Prostate gland (tissue), 2 donors: Measurements from ENCODE around the gene JAG2. TPM values are rescaled to one million over a fixed set of nuclear protein-coding genes. Genes with fewer than 3 reads are reported as not detected.

Source experiments
- DNase-seq: peaks from one replicate; pipeline ENCODE4 v3.0.0-alpha.2; 2019; ENCODE audit warnings: low spot score
- H3K27ac ChIP-seq, 2 donors: fragments of 200-600 bp; sonication (generic); 2 replicates each; pipeline ENCODE4 v1.5.1; 2017 to 2019
- H3K27me3 ChIP-seq: fragments of 200-600 bp; sonication (generic); replicated peaks from 2 replicates; pipeline ENCODE4 v1.5.1; 2019; ENCODE audit not compliant: insufficient read depth
- H3K36me3 ChIP-seq, 2 donors: fragments of 200-600 bp; sonication (generic); 1 replicate in 1 of 2; 2 replicates in 1 of 2; pipeline versions ENCODE4 v1.5.1 to v1.8.1; 2017 to 2019
- H3K4me1 ChIP-seq: fragments of 200-600 bp; sonication (generic); replicated peaks from 2 replicates; pipeline ENCODE4 v1.5.1; 2019
- H3K4me3 ChIP-seq, 2 donors: fragments of 200-600 bp; sonication (generic); 2 replicates each; pipeline ENCODE4 v1.5.1; 2017 to 2019
- H3K9me3 ChIP-seq: fragments of 200-600 bp; sonication (generic); 2 replicates; pipeline ENCODE4 v1.5.1; 2017
- POLR2A ChIP-seq: fragments of 450-650 bp; IDR thresholded peaks from one replicate; pipeline ENCODE4 v1.6.1; 2016; ENCODE audit warnings: antibody characterized with exemption, mild to moderate bottlenecking
- POLR2AphosphoS5 ChIP-seq: sonication (generic); formaldehyde crosslinking; IDR thresholded peaks from one replicate; pipeline ENCODE4 v1.6.1; 2017; ENCODE audit warnings: antibody characterized with exemption
- WGBS: methylation state at CpG from one replicate; pipeline ENCODE4 v1.1.5; 2018; 5-methylcytosine and 5-hydroxymethylcytosine counted together
- intact Hi-C: fragments of 100-400 bp; cut with DNase I; formaldehyde crosslinking; loops from one replicate; pipeline ENCODE4 v1.14.2; 2022
- total RNA-seq, 2 donors: library from RNA; depleted of rRNA; stranded (reverse); fragments of >200 nt; gene quantifications; one replicate each; pipeline ENCODE4 v1.1.0, GENCODE V29; 2016
- TF ChIP-seq, protein P1 (sequence below), 4 experiments: fragments of 200-600 bp in 2 of 4; fragments of 450-650 bp in 2 of 4; sonication (generic) in 2 of 4; IDR thresholded peaks; 1 replicate in 3 of 4; 2 replicates in 1 of 4; pipeline ENCODE4 v1.5.1; 2016 to 2019; ENCODE audit warnings: antibody characterized with exemption in 4 of 4, mild to moderate bottlenecking in 2 of 4, moderate library complexity in 2 of 4

The JAG2 gene
- total RNA-seq, 2 donors from 2014 or later: 26.8 to 30.5 TPM

DNA sequence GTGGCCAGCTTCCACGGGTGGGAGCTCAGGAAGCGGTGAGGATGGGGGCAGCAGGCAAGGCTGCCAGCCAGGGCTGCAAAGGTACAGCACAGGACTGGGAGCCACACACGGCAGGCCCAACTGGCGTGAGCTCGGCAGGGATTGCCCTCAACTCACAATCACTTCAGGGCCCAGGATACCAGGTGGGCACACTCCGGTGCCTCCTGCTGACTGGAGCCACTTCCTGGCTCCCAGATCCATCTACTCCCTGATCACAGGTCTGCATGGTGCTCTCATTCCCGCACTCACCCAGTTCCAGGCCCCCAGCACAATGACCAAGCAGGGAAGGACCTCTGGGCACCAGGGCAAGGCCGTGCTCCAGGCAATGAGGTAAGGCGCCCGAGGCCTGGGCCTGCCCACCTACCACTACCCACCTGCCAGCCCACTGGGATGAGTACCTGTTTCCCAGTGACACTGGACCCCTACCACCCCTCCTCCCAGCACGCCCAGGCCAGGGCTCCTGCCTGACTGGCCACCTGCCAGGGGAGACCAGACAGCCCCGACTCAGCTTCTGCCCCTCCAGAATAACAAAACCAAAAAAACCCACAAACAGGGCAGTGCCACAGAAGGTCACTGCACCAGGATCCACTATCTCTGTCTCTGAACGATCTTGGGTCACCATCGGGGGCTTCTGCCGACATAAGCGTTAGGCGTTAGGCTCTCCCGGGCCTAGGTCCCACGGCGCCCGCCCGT is 1.8 kb downstream of the JAG2 start:
- Histone ChIP-seq H3K27me3 (no peaks in the 10 kb centered on the region), H3K4me1 (no peaks in the 10 kb centered on the region), H3K36me3 (no peaks in the 10 kb centered on the region), H3K27ac (peak overlapping the region; percentile 37 to 49), H3K4me3 (peak overlapping the region in 1 of 2 donors; percentile 1), H3K9me3 (no peaks in the 10 kb centered on the region)
- no peak for TF ChIP-seq POLR2A
- TF ChIP-seq, protein P1, sequence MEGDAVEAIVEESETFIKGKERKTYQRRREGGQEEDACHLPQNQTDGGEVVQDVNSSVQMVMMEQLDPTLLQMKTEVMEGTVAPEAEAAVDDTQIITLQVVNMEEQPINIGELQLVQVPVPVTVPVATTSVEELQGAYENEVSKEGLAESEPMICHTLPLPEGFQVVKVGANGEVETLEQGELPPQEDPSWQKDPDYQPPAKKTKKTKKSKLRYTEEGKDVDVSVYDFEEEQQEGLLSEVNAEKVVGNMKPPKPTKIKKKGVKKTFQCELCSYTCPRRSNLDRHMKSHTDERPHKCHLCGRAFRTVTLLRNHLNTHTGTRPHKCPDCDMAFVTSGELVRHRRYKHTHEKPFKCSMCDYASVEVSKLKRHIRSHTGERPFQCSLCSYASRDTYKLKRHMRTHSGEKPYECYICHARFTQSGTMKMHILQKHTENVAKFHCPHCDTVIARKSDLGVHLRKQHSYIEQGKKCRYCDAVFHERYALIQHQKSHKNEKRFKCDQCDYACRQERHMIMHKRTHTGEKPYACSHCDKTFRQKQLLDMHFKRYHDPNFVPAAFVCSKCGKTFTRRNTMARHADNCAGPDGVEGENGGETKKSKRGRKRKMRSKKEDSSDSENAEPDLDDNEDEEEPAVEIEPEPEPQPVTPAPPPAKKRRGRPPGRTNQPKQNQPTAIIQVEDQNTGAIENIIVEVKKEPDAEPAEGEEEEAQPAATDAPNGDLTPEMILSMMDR (IDR thresholded peaks at IDR 0.05): no peak
- TF ChIP-seq POLR2AphosphoS5: no peak
- no peak for DNase-seq
- WGBS: 48% methylated on average over 19 of the region's 22 CpGs
- intact Hi-C loops: no loop called here

DNA sequence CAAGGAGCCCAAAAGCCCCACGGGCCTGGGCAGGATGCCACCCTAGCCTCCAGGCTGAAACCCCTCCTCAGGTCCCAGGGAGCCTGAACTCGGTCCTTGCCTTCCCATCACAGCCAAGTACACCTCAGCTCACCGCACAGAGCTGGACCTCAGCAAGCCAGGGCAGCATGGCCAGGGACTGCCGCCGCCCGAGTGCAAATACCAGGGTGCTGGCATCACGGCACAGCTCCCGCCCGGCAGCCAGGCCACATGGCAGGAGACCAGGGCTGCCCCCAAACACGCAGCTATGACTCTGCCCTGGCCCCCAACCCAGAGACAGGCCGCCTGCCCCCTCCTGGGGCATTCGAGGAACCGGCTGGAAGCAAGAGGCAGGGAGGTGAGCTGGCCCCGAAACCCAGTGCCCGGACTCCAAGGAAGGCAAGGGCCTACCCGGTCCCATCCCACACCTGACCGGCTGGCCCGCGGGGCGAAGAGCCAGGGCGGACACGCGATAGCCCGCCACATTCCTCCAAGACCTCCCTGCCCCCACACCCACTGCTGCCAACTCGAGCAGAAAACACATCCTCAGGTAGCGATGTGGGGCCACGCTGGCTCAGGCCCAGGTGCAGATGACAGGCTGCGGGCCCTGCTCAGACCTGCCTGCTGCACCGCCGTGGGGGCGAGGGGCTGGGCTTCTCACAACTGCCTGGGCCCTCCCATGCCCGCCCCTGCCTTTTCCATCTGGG is 2.7 kb downstream of the JAG2 start:
- peak; percentile 59 for DNase-seq
- no peaks in the 10 kb centered on the region for H3K4me1 ChIP-seq
- H3K4me3 ChIP-seq: peak overlapping the region in 1 of 2 donors; percentile 1
- no peaks in the 10 kb centered on the region for H3K36me3 ChIP-seq
- intact Hi-C loops: no loop called here
- no peaks in the 10 kb centered on the region for H3K27me3 ChIP-seq
- H3K27ac ChIP-seq: peak overlapping the region; percentile 37 to 49
- 41% methylated on average over 31 of the region's 32 CpGs for WGBS
- H3K9me3 ChIP-seq: no peaks in the 10 kb centered on the region
- TF ChIP-seq POLR2A (no peak), POLR2AphosphoS5 (peak; percentile 55)

DNA sequence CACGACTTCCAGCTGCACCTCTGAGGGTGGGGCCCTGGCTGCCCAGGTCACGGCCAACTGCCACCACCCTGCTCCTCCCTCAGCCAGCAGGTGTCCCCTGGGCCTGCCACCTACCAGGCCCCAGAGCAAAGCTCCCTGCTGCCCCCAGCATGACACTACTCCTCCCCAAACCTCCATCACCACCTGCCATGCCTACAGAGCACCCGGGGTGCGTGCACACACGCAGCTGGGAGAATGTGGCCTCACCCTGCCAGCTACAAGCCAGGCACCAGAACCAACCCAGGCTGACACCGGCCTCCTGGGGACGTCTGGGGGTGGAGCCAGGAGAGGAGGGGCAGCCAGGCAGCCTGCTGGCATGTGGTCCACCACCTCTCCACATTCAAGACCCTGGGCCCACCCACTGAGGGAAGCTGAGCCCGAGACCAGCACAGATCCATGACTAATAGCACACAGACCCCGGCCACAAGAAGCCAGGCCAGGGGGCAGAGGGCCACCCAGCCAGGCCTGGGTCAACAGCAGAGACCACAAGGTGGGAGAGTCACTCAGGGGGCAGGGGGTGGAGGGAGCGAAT is 3.4 kb downstream of the JAG2 start:
- DNase-seq: no peak
- 45% methylated on average over 10 of the region's 10 CpGs for WGBS
- no peak for TF ChIP-seq POLR2AphosphoS5
- TF ChIP-seq POLR2A: no peak
- TF ChIP-seq, protein P1 (IDR thresholded peaks at IDR 0.05): no peak
- H3K9me3 ChIP-seq: no peaks in the 10 kb centered on the region
- intact Hi-C loops: no loop called here
- H3K4me3 ChIP-seq: no peak overlapping the region
- H3K27me3 ChIP-seq: no peaks in the 10 kb centered on the region
- H3K27ac ChIP-seq: peak overlapping the region; percentile 37 to 49
- no peaks in the 10 kb centered on the region for H3K4me1 ChIP-seq
- H3K36me3 ChIP-seq: no peaks in the 10 kb centered on the region

DNA sequence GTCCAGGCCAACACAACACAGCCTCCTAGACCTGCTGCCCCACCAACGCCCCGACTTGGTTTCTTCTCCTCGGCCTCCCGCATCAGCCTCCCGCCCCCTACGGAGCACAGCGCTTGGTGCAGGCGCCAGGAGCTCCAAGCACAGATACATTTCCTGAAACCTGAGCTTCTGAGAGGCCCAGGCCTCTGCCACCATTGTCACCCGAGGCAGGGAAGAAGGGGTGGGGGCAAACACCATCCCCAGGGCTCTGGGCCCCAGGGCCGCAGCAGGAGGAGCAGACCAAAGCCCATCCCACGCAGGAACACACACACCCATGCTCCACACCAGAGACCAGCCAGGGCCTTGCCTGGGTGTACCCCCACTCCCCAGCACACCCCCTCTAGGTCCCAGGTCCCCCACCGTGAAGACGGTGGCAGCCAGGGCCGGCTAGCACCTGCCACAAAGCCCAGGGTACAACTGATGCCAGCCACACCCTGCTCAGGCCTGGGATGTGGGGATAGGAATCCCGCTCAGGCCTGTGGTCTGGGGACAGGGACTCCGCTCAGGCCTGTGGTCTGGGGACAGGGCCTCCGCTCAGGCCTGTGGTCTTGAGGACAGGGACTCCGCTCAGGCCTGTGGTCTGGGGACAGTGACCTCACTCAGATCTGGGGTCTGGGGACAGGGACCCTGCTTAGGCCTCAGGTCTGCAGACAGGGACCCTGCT is 5.4 kb downstream of the JAG2 start:
- TF ChIP-seq POLR2A (no peak), POLR2AphosphoS5 (no peak)
- TF ChIP-seq, protein P1 (IDR thresholded peaks at IDR 0.05): peak in 1 of 4 experiments; percentile 32
- H3K4me1 ChIP-seq: no peaks in the 10 kb centered on the region
- H3K36me3 ChIP-seq: no peaks in the 10 kb centered on the region
- intact Hi-C loops: no loop called here
- no peak overlapping the region for H3K27ac ChIP-seq
- no peaks in the 10 kb centered on the region for H3K9me3 ChIP-seq
- no peak for DNase-seq
- 71% methylated on average over 14 of the region's 18 CpGs for WGBS
- H3K27me3 ChIP-seq: no peaks in the 10 kb centered on the region
- no peak overlapping the region for H3K4me3 ChIP-seq

DNA sequence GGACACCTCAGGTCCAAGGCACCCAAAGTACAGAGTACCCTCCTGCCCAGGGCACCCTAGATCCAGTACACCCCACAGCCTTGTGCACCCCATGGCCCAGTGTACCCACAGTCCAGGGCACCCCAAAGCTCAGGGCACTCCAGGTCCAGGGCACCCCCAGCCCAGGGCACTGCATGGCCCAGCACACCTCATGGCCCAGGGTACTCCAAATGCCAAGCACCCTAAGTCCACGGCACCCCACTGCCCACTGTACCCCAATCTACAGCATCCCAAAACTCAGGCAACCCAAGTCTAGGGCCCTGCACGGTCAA is 6.0 kb downstream of the JAG2 start:
- WGBS: 97% methylated on average over 2 of the region's 2 CpGs
- Histone ChIP-seq H3K4me1 (no peaks in the 10 kb centered on the region), H3K36me3 (no peaks in the 10 kb centered on the region), H3K27me3 (no peaks in the 10 kb centered on the region), H3K9me3 (no peaks in the 10 kb centered on the region), H3K27ac (no peak overlapping the region), H3K4me3 (no peak overlapping the region)
- TF ChIP-seq, protein P1 (IDR thresholded peaks at IDR 0.05): no peak
- no peak for TF ChIP-seq POLR2A
- no peak for TF ChIP-seq POLR2AphosphoS5
- DNase-seq: no peak
- intact Hi-C loops: no loop called here
